ENCODE results near the gene LARP1.

DNA sequence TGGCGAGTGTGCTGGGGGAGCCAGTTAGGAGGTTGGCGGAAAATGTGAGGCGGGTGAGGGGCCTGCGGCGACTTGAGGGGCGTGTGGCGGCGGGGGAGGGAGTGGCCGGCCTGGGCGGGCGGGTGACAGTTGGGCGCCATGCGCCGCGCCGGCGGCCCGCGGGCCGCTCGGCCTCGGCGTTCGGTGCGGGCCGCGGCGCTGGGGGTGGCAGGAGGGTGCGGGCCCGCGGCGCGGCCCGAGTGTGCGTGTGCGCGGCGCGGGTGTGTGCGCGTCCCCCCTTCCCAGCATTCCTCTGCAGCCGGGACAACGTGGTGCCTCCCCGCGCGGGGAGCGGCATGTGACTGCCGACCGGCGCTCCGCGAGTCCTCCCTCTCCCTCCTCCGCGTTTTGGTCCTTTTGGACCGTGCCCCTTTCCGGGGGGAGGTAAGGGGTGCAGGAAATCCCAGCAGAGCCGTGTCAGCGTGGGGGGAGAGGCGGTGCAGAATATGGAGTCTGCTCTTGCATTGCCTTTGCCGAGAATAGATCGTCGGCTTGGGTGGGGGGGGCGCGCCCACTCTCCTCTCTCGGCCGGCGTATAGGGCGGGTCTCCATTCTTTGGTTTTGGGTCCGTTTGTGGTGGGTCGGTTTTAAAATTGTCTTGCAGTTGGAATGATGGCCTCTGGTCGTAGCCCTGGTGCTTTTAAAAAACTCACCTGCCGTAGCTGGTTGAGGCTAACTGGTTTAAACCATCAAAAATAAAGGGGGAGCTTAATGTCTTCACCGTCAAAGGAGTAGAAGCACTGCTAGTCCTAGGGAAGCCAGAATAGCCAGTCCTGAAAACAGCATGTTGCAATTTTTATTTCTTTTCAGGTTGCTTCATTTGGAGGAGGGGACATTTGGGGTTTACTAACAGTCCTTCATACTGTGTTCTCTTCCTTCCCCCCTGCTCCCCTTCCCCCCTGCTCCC is 2.0 kb downstream of the LARP1 start:
- no peak for TF ChIP-seq ARNTL (CRISPR knock-in tag; IDR thresholded peaks at IDR 0.05; ENCODE audit: borderline replicate concordance, low read depth)
- TF ChIP-seq, protein P1, sequence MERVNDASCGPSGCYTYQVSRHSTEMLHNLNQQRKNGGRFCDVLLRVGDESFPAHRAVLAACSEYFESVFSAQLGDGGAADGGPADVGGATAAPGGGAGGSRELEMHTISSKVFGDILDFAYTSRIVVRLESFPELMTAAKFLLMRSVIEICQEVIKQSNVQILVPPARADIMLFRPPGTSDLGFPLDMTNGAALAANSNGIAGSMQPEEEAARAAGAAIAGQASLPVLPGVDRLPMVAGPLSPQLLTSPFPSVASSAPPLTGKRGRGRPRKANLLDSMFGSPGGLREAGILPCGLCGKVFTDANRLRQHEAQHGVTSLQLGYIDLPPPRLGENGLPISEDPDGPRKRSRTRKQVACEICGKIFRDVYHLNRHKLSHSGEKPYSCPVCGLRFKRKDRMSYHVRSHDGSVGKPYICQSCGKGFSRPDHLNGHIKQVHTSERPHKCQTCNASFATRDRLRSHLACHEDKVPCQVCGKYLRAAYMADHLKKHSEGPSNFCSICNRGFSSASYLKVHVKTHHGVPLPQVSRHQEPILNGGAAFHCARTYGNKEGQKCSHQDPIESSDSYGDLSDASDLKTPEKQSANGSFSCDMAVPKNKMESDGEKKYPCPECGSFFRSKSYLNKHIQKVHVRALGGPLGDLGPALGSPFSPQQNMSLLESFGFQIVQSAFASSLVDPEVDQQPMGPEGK (CRISPR knock-in tag; IDR thresholded peaks at IDR 0.05; ENCODE audit: borderline replicate concordance) = no peak
